A673 (cell line): ENCODE data around the gene SLC25A29. TPM values are rescaled to one million over a fixed set of nuclear protein-coding genes. Genes with fewer than 3 reads are reported as not detected.

Experiments used
- BruUV-seq: library from RNA; stranded (reverse); fragments of 400-500 nt; replicated peaks from 2 replicates; lab custom pipeline; 2021; lab: Mats Ljungman, UMichigan
- CTCF ChIA-PET: fragments of 300-600 bp; sonication (Branson Sonifier 250); formaldehyde crosslinking; loops from one replicate; lab custom pipeline; 2022; ENCODE audit warnings: antibody characterized with exemption; lab: Charles Lee
- POLR2A ChIA-PET: fragments of 300-600 bp; sonication (Branson Sonifier 250); formaldehyde crosslinking; loops from one replicate; lab custom pipeline; 2022; ENCODE audit warnings: antibody characterized with exemption; ENCODE audit not compliant: low non-redundant PET; lab: Charles Lee
- DNase-seq: peaks from one replicate; pipeline ENCODE4 v3.0.0-alpha.2; 2015; ENCODE audit warnings: low spot score
- H3K27ac ChIP-seq: fragments of 200-600 bp; sonication (generic); 2 replicates; pipeline ENCODE4 v1.5.1; 2016; ENCODE audit warnings: mixed run types, low read depth, mild to moderate bottlenecking, mixed read lengths, antibody characterized with exemption, low read length; ENCODE audit not compliant: poor library complexity, severe bottlenecking
- H3K27me3 ChIP-seq: fragments of 200-600 bp; sonication (generic); replicated peaks from 2 replicates; pipeline ENCODE4 v1.6.1; 2017; ENCODE audit warnings: mixed run types, low read depth, mild to moderate bottlenecking, mixed read lengths, antibody characterized with exemption, low read length; ENCODE audit not compliant: insufficient read depth, poor library complexity
- H3K36me3 ChIP-seq: fragments of 200-600 bp; sonication (generic); 2 replicates; pipeline ENCODE4 v1.6.1; 2016; ENCODE audit warnings: mixed run types, mild to moderate bottlenecking, mixed read lengths, antibody characterized with exemption, low read length; ENCODE audit not compliant: insufficient read depth, poor library complexity, severe bottlenecking
- H3K4me1 ChIP-seq: fragments of 200-600 bp; sonication (generic); 2 replicates; pipeline ENCODE4 v1.6.1; 2017; ENCODE audit warnings: mixed run types, mild to moderate bottlenecking, mixed read lengths, antibody characterized with exemption, low read length; ENCODE audit not compliant: insufficient read depth, poor library complexity, severe bottlenecking
- H3K4me3 ChIP-seq: fragments of 200-600 bp; sonication (generic); 2 replicates; pipeline ENCODE4 v1.5.1; 2016; ENCODE audit warnings: low read depth, mixed run types, mild to moderate bottlenecking, mixed read lengths, low read length; ENCODE audit not compliant: poor library complexity, severe bottlenecking
- H3K9me3 ChIP-seq: fragments of 200-600 bp; sonication (generic); 2 replicates; pipeline ENCODE4 v1.6.1; 2016; ENCODE audit warnings: mixed run types, low read depth, mild to moderate bottlenecking, mixed read lengths, antibody characterized with exemption, low read length; ENCODE audit not compliant: poor library complexity, severe bottlenecking
- CTCF ChIP-seq: fragments of 300-800, 200-600 bp; sonication (generic); conservative IDR thresholded peaks from 2 replicates; pipeline ENCODE4 v1.5.1; 2017; ENCODE audit warnings: low read depth, mild to moderate bottlenecking, antibody characterized with exemption, low read length, moderate library complexity, mixed read lengths
- EZH2 ChIP-seq: fragments of 200-600 bp; sonication (generic); IDR thresholded peaks from 2 replicates; pipeline ENCODE4 v1.6.1; 2017; ENCODE audit warnings: borderline replicate concordance, low read depth, mild to moderate bottlenecking, mixed read lengths, antibody characterized with exemption, low read length; ENCODE audit not compliant: poor library complexity, severe bottlenecking
- intact Hi-C: fragments of 100-400 bp; cut with micrococcal nuclease; formaldehyde crosslinking; loops from one replicate; pipeline ENCODE4 v1.10.0; 2022; ENCODE audit not compliant: unreplicated experiment
- total RNA-seq: library from RNA; stranded (reverse); gene quantifications from 2 replicates; pipeline ENCODE4 v1.2.3, GENCODE V29; 2021

Gene SLC25A29
- total RNA-seq, 1 experiment from 2014 or later: 49.3 TPM

DNA sequence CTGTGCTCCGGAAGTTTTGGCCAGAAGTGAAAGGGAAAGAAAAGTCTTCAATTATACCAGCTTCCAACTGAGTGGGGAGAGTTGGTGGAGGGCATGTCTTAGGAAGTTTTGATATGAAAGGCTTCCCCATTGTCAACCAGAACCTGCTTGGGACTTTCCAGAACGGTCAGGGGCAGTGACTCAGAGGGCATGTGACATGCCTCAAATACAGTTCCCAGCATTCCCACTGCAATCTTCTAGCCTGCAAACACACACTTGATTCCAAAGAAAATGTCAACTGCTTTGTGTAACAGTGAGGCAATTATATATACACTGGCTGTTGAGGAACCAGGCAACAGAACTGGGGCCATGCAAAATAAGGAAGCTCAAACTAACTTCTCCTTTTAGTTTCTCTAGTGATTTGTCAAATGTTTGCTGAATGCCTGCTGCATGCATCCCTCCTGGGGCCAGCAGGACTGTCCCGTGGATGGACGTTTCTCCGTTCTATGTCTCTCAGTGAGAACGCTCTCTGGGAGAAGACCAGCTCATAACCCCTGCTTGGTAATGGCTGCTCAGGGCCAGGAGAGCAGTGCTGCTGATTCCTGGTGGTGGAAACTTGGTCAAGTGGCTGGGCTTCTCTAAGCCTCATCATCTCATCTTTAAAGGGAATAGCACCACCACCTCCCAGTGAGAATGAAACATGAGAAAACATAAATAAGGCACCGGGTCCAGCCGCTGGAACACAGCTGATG lies 35.2 kb upstream of the SLC25A29 start:
- CTCF ChIA-PET: no interaction called here
- no peak for TF ChIP-seq EZH2
- no peak for TF ChIP-seq CTCF
- intact Hi-C loops: no loop called here
- no peak overlapping the region for H3K4me3 ChIP-seq
- H3K4me1 ChIP-seq: no peaks in the 10 kb centered on the region
- no peaks in the 10 kb centered on the region for H3K9me3 ChIP-seq
- no peak overlapping the region for H3K27ac ChIP-seq
- DNase-seq: no peak
- H3K36me3 ChIP-seq: peaks cover 31% of the 10 kb centered on the region
- H3K27me3 ChIP-seq: no peaks in the 10 kb centered on the region
- POLR2A ChIA-PET: no interaction called here
- no TSS peak for BruUV-seq

DNA sequence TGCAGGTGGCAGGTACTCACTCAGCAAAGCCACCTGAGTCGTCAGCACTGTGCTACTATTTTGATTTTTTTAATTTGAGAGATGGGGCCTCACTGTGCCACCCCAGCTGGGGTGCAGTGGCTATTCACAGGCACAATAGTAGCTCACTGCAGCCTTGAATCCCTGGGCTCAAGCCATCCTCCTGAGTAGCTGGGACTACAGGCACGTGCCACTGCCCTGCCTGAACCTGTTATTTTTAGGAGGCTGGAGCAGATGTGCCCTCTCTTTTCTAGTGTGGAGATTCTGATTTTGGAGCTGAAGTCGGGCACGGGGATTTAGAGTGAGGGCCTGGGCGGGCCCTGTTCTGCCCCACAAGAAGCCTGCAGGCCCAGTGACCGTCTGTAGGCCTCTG lies 34.2 kb upstream of the SLC25A29 start:
- no TSS peak for BruUV-seq
- no peaks in the 10 kb centered on the region for H3K4me1 ChIP-seq
- no peaks in the 10 kb centered on the region for H3K9me3 ChIP-seq
- no peaks in the 10 kb centered on the region for H3K27me3 ChIP-seq
- peaks cover 30% of the 10 kb centered on the region for H3K36me3 ChIP-seq
- H3K27ac ChIP-seq: no peak overlapping the region
- POLR2A ChIA-PET: no interaction called here
- TF ChIP-seq EZH2: no peak
- TF ChIP-seq CTCF: no peak
- no peak for DNase-seq
- intact Hi-C loops: no loop called here
- no peak overlapping the region for H3K4me3 ChIP-seq
- CTCF ChIA-PET: no interaction called here

GRCh38 chr14:100339766-100340422 lies 33.6 kb upstream of the SLC25A29 start:
- intact Hi-C loops: no loop called here
- Histone ChIP-seq H3K4me1 (no peaks in the 10 kb centered on the region), H3K36me3 (peaks cover 34% of the 10 kb centered on the region), H3K4me3 (no peak overlapping the region), H3K9me3 (no peaks in the 10 kb centered on the region), H3K27me3 (no peaks in the 10 kb centered on the region), H3K27ac (no peak overlapping the region)
- BruUV-seq: no TSS peak
- TF ChIP-seq CTCF: no peak
- no peak for TF ChIP-seq EZH2
- no peak for DNase-seq
- POLR2A ChIA-PET: no interaction called here
- CTCF ChIA-PET: no interaction called here
